ENCODE measurements around the gene ACCS.
A peak's percentile ranks its signal among the peaks of the same experiment; 100 is the strongest.

DNA sequence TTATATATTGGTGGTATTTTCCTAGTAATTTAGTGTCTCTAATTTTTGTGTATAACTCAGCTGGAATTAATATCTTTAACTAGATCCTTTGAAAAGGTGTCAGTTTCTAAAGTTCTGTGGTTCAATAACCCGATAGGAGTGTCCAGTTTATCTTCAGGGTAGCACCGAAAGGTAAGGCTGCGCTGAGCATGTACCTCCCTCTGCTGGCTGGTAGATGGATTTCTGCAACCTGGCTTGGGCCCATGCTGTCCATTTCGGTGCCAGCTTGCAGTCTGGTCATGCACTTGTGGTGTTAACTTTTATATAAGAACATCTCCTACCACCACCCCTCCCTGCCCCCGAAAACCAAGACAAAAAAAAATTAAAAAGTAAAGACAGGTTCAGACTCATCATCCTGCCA, 54.1 kb downstream of the ACCS start:
- TF ChIP-seq CTCF (IDR thresholded peaks at IDR 0.05) (peak in 2 of 4 experiments; percentile 13 to 29), POLR2A (IDR thresholded peaks at IDR 0.05) (no peak), POLR2AphosphoS5 (IDR thresholded peaks at IDR 0.05) (no peak)
